Gastrocnemius medialis (tissue), 4 donors: ENCODE results near the gene MICU1. TPM values are rescaled to one million over a fixed set of nuclear protein-coding genes. Genes with fewer than 3 reads are reported as not detected.
"Not testable (repeated sequence)": the region's sequence is repeated elsewhere in the genome, so short reads cannot be mapped to it uniquely, and the experiment has no call there.

Source experiments
- ATAC-seq, 2 donors: fragments of 150-250 bp; one replicate each; pipeline ENCODE4 v1.9.1; 2016
- DNase-seq, 2 donors: peaks; one replicate each; pipeline ENCODE4 v3.0.0-alpha.2; 2019
- H3K27ac ChIP-seq, 4 donors: fragments of 200-600 bp; sonication (generic); 1 replicate in 1 of 4; 2 replicates in 3 of 4; pipeline ENCODE4 v1.5.1; 2016 to 2018; ENCODE audit warnings: mild to moderate bottlenecking in 2 of 4, moderate library complexity in 1 of 4
- H3K27me3 ChIP-seq, 3 donors: fragments of 200-600 bp; sonication (generic) in 2 of 3; 1 replicate in 1 of 3; 2 replicates in 2 of 3; pipeline versions ENCODE4 v1.5.1 to v1.6.0; 2016 to 2019; ENCODE audit warnings: mild to moderate bottlenecking in 1 of 3, moderate library complexity in 1 of 3
- H3K36me3 ChIP-seq, 2 donors: fragments of 200-600 bp; sonication (generic) in 1 of 2; one replicate each; pipeline ENCODE4 v1.5.1; 2017 to 2018
- H3K4me1 ChIP-seq, 2 donors: fragments of 200-600 bp; sonication (generic) in 1 of 2; one replicate each; pipeline ENCODE4 v1.5.1; 2016 to 2017; ENCODE audit warnings: mild to moderate bottlenecking in 2 of 2
- H3K4me3 ChIP-seq, 4 donors: fragments of 200-600 bp; sonication (generic) in 3 of 4; 1 replicate in 1 of 4; 2 replicates in 3 of 4; pipeline ENCODE4 v1.5.1; 2016 to 2019; ENCODE audit warnings: mild to moderate bottlenecking in 2 of 4
- H3K9me3 ChIP-seq, 3 donors: fragments of 200-600 bp; sonication (generic) in 2 of 3; 1 replicate in 1 of 3; 2 replicates in 2 of 3; pipeline ENCODE4 v1.5.1; 2016 to 2019
- CTCF ChIP-seq, 5 experiments: fragments of 450-650 bp in 3 of 5; fragments of 200-600 bp in 2 of 5; sonication (generic) in 2 of 5; IDR thresholded peaks in 4 of 5; conservative IDR thresholded peaks in 1 of 5; 1 replicate in 4 of 5; 2 replicates in 1 of 5; pipeline ENCODE4 v1.5.1; 2016 to 2019; ENCODE audit warnings: antibody characterized with exemption in 5 of 5, mild to moderate bottlenecking in 3 of 5, moderate library complexity in 3 of 5
- POLR2A ChIP-seq, 2 donors: fragments of 450-650 bp; IDR thresholded peaks; one replicate each; pipeline ENCODE4 v1.6.1; 2017; ENCODE audit warnings: antibody characterized with exemption in 2 of 2, mild to moderate bottlenecking in 2 of 2, moderate library complexity in 2 of 2
- in situ Hi-C, 4 donors: fragments of 200-750 bp; cut with MboI; loops; one replicate each; pipeline versions ENCODE4 v1.15.0 to v1.8.0; 2017; ENCODE audit warnings: low sequenced_read_pairs in 4 of 4
- intact Hi-C: fragments of 100-400 bp; cut with DNase I; formaldehyde crosslinking; loops from one replicate; pipeline ENCODE4 v1.15.1; 2023; ENCODE audit warnings: low total_unique reads
- total RNA-seq, 4 donors: library from RNA; depleted of rRNA; stranded (reverse); fragments of >200 nt; gene quantifications; one replicate each; pipeline versions ENCODE4 v1.1.0 to v1.2.3, GENCODE V29; 2016

The MICU1 gene
- total RNA-seq, 4 donors from 2014 or later: 42.7 to 62.2 (median 51.9) TPM

GRCh38 chr10:72351479-72351878 lies 274.4 kb downstream of the MICU1 start:
- DNase-seq (no peak), ATAC-seq (no peak)
- Histone ChIP-seq H3K36me3 (peaks cover 0 to 8% of the 10 kb centered on the region in 2 donors), H3K4me1 (peaks cover 20 to 24% of the 10 kb centered on the region in 2 donors), H3K27me3 (no peaks in the 10 kb centered on the region), H3K9me3 (no peaks in the 10 kb centered on the region), H3K27ac (peak overlapping the region in 1 of 4 donors; percentile 98), H3K4me3 (no peak overlapping the region)
- in situ Hi-C loops: loop anchor here (25.0 kb wide), 3 partner anchors 336 to 811 kb away; partner anchors contain the start of genes ECD (in 4 of the 4), FAM149B1 (in 4 of the 4) and MCU (in 3 of the 4)
- intact Hi-C loops: loop anchor here (5.0 kb wide), 1 partner anchor 1691 kb away; no protein-coding TSS in a partner anchor
- TF ChIP-seq CTCF (IDR thresholded peaks at IDR 0.05 in 4 of 5, conservative IDR thresholded peaks at IDR 0.05 in 1 of 5) (no peak), POLR2A (IDR thresholded peaks at IDR 0.05) (no peak)

- Histone ChIP-seq H3K27me3 (no peaks in the 10 kb centered on the region), H3K36me3 (peaks cover 0 to 15% of the 10 kb centered on the region in 2 donors), H3K27ac (no peak overlapping the region), H3K4me1 (peaks cover 20 to 21% of the 10 kb centered on the region in 2 donors), H3K4me3 (no peak overlapping the region), H3K9me3 (no peaks in the 10 kb centered on the region)
- ATAC-seq: no peak
- in situ Hi-C loops (loop anchor here in 3 of 4 donors (25.0 kb wide), 3 partner anchors 137 to 387 kb away; partner anchors contain the start of genes CHST3 (in 3 of the 3), ANAPC16 (in 1 of the 3) and ASCC1 (in 1 of the 3)), intact Hi-C loops (no loop called here)
- no peak for DNase-seq
- TF ChIP-seq POLR2A (IDR thresholded peaks at IDR 0.05) (no peak), CTCF (IDR thresholded peaks at IDR 0.05 in 4 of 5, conservative IDR thresholded peaks at IDR 0.05 in 1 of 5) (no peak)
These were observed 276.4 kb downstream of the MICU1 start for GRCh38 chr10:72349438-72349837.

GRCh38 chr10:72348282-72348681 lies 277.6 kb downstream of the MICU1 start:
- intact Hi-C loops: no loop called here
- Histone ChIP-seq H3K4me3 (no peak overlapping the region), H3K4me1 (peaks cover 16% of the 10 kb centered on the region in 2 donors), H3K27ac (no peak overlapping the region), H3K9me3 (no peaks in the 10 kb centered on the region), H3K27me3 (no peaks in the 10 kb centered on the region), H3K36me3 (peaks cover 0 to 27% of the 10 kb centered on the region in 2 donors)
- ATAC-seq: no peak
- no peak for DNase-seq
- in situ Hi-C loops: loop anchor here in 3 of 4 donors (25.0 kb wide), 3 partner anchors 136 to 386 kb away; partner anchors contain the start of genes CHST3 (in 3 of the 3), ANAPC16 (in 1 of the 3) and ASCC1 (in 1 of the 3)
- TF ChIP-seq CTCF (IDR thresholded peaks at IDR 0.05 in 4 of 5, conservative IDR thresholded peaks at IDR 0.05 in 1 of 5) (no peak), POLR2A (IDR thresholded peaks at IDR 0.05) (no peak)

GRCh38 chr10:72346117-72346516 lies 279.8 kb downstream of the MICU1 start:
- intact Hi-C loops, H3K9me3 ChIP-seq, ATAC-seq, H3K4me3 ChIP-seq, H3K27ac ChIP-seq, DNase-seq, H3K27me3 ChIP-seq, H3K4me1 ChIP-seq: not testable (repeated sequence)
- in situ Hi-C loops: loop anchor here in 3 of 4 donors (25.0 kb wide), 3 partner anchors 134 to 384 kb away; partner anchors contain the start of genes CHST3 (in 3 of the 3), ANAPC16 (in 1 of the 3) and ASCC1 (in 1 of the 3)
- H3K36me3 ChIP-seq: peaks cover 0 to 48% of the 10 kb centered on the region in 2 donors

GRCh38 chr10:72344932-72345331 lies 280.9 kb downstream of the MICU1 start:
- TF ChIP-seq POLR2A (IDR thresholded peaks at IDR 0.05) (no peak), CTCF (IDR thresholded peaks at IDR 0.05 in 4 of 5, conservative IDR thresholded peaks at IDR 0.05 in 1 of 5) (no peak)
- H3K4me3 ChIP-seq: no peak overlapping the region
- H3K36me3 ChIP-seq: peaks cover 0 to 59% of the 10 kb centered on the region in 2 donors
- no peak overlapping the region for H3K27ac ChIP-seq
- no peaks in the 10 kb centered on the region for H3K4me1 ChIP-seq
- no peak for DNase-seq
- no peaks in the 10 kb centered on the region for H3K27me3 ChIP-seq
- no peak for ATAC-seq
- H3K9me3 ChIP-seq: no peaks in the 10 kb centered on the region
- in situ Hi-C loops: loop anchor here in 3 of 4 donors (5.0 to 25.0 kb wide), 4 partner anchors 133 to 383 kb away; partner anchors contain the start of genes CHST3 (in 3 of the 3), ANAPC16 (in 1 of the 3) and ASCC1 (in 1 of the 3)
- intact Hi-C loops: no loop called here
